Measurements from ENCODE around the gene SLAMF1. TPM values are rescaled to one million over a fixed set of nuclear protein-coding genes. Genes with fewer than 3 reads are reported as not detected.
A peak's percentile ranks its signal among the peaks of the same experiment; 100 is the strongest.
"Not testable (repeated sequence)": the region's sequence is repeated elsewhere in the genome, so short reads cannot be mapped to it uniquely, and the experiment has no call there.

The SLAMF1 gene
- total and polyA plus RNA-seq, 12 donors = 0.07 to 1.6 (median 0.26) TPM; not detected in 2

DNA sequence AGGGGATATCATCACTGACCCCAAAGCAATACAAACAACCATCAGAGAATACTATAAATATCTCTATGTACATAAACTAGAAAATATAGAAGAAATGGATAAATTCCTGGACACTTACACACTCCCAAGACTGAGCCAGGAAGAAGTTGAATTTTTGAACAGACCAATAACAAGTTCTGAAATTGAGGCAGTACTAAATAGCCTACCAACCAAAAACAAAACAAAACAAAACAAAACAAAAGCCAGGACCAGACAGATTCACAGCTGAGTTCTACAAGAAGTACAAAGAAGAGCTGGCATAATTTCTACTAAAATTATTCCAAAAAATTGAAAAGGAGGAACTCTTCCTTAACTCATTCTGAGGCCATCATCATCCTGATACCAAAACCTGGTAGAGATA, 86.0 kb downstream of the SLAMF1 start:
- Histone ChIP-seq H3K36me3 (replicated peaks in 1 of 2) (no peaks in the 10 kb centered on the region), H3K27ac (no peak overlapping the region), H3K4me1 (replicated peaks in 1 of 2) (no peaks in the 10 kb centered on the region), H3K9me3 (replicated peaks in 1 of 3) (no peaks in the 10 kb centered on the region), H3K4me3 (no peak overlapping the region), H3K27me3 (no peaks in the 10 kb centered on the region)
- DNase-seq = no peak
- intact Hi-C loops (cut with DNase I) = no loop called here
- no peak for TF ChIP-seq POLR2A (IDR thresholded peaks at IDR 0.05)
- no peak for TF ChIP-seq CTCF (IDR thresholded peaks at IDR 0.05)

DNA sequence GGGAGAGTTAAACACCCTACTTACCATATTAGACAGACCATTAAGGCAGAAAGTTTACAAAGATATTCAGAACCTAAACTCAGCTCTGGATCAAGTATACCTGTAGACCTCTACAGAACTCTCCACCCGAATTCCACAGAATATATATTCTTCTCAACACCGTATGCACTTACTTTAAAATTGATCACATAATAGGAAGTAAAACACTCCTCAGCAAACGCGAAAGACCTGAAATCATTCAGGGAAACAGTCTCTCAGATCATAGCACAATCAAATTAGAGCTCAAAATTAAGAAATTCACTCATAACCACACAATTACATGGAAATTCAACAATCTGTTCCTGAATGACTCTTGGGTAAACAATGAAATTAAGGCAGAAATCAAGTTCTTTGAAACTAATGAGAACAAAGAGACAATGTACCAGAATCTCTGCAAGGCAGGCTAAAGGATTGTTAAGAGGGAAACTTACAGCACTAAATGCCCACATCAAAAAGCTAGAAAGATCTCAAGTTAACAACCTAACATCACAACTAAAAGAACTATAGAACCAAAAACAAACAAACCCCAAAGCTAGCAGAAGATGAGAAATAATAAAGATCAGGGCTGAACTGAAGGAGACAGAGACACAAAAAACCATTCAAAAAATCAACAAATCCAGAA, 86.7 kb downstream of the SLAMF1 start:
- WGBS, 4 donors = 54 to 77% (median 71%) methylated on average over 4 of the region's 4 CpGs
- Histone ChIP-seq H3K4me3 (no peak overlapping the region), H3K27me3 (no peaks in the 10 kb centered on the region), H3K27ac (peak overlapping the region in 1 of 5 donors; percentile 26), H3K9me3 (replicated peaks in 1 of 3) (no peaks in the 10 kb centered on the region), H3K36me3 (replicated peaks in 1 of 2) (no peaks in the 10 kb centered on the region), H3K4me1 (replicated peaks in 1 of 2) (no peaks in the 10 kb centered on the region)
- intact Hi-C loops (cut with DNase I) = no loop called here
- DNase-seq = no peak
- TF ChIP-seq POLR2A (IDR thresholded peaks at IDR 0.05) (no peak), CTCF (IDR thresholded peaks at IDR 0.05) (no peak)

DNA sequence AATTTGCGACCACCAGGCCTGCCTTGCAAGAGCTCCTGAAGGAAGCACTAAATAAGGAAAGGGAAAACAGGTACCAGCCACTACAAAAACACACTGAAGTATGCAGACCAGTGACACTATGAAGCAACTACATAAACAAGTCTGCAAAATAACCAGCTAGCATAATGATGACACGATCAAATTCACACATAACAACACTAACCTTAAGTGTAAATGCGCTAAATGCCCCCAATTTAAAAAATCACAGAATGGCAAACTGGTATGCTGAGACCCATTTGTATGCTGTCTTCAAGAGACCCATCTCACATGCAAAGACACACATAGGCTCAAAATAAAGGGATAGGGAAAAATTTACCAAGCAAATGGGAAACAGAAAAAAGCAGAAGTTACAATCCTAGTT, 87.4 kb downstream of the SLAMF1 start:
- H3K36me3 ChIP-seq (replicated peaks in 1 of 2); H3K4me3 ChIP-seq; DNase-seq; intact Hi-C loops (cut with DNase I); H3K4me1 ChIP-seq (replicated peaks in 1 of 2); H3K9me3 ChIP-seq (replicated peaks in 1 of 3); H3K27me3 ChIP-seq; H3K27ac ChIP-seq: not testable (repeated sequence)
- WGBS, 4 donors = 50 to 84% (median 68%) methylated on average over 3 of the region's 3 CpGs

GRCh38 chr1:160558660-160559380, 88.0 kb downstream of the SLAMF1 start:
- intact Hi-C loops (cut with DNase I) = no loop called here
- 67 to 73% (median 70%) methylated on average over 4 of the region's 4 CpGs for WGBS, 4 donors
- no peak for DNase-seq
- H3K4me1 ChIP-seq (replicated peaks in 1 of 2) = no peaks in the 10 kb centered on the region
- H3K4me3 ChIP-seq = no peak overlapping the region
- no peaks in the 10 kb centered on the region for H3K27me3 ChIP-seq
- no peaks in the 10 kb centered on the region for H3K36me3 ChIP-seq (replicated peaks in 1 of 2)
- H3K9me3 ChIP-seq (replicated peaks in 1 of 3) = no peaks in the 10 kb centered on the region
- TF ChIP-seq POLR2A (IDR thresholded peaks at IDR 0.05) (no peak), CTCF (IDR thresholded peaks at IDR 0.05) (no peak)
- no peak overlapping the region for H3K27ac ChIP-seq

Other genes with a start within 250 kb of the SLAMF1 start
- 1 to 10 TPM in 3 of 9 donors, under 1 TPM in 6; 0.20 to 2.2 (median 0.71) TPM for gene VANGL2, start 246.5 kb downstream of the SLAMF1 start, total RNA-seq
- gene VANGL2, start 246.5 kb downstream of the SLAMF1 start, polyA plus RNA-seq = 1 to 10 TPM in 1 of 3 donors, under 1 TPM in 2; 0.64 to 1.1 (median 0.97) TPM
- gene SLAMF6, start 123.8 kb downstream of the SLAMF1 start, total RNA-seq = 1 to 10 TPM in 4 of 9 donors, under 1 TPM in 4, not detected in 1; 0.11 to 1.8 (median 0.98) TPM
- 1 to 10 TPM in 1 of 3 donors, under 1 TPM in 2; 0.47 to 1.2 (median 0.97) TPM for gene SLAMF6, start 123.8 kb downstream of the SLAMF1 start, polyA plus RNA-seq
- gene CD84, start 67.5 kb downstream of the SLAMF1 start, total RNA-seq = 10 to 100 TPM in 7 of 9 donors, 1 to 10 TPM in 2; 1.4 to 29.9 (median 14.6) TPM
- 1 to 10 TPM; 1.0 to 4.0 (median 3.2) TPM for gene CD84, start 67.5 kb downstream of the SLAMF1 start, polyA plus RNA-seq
- 1 to 10 TPM in 8 of 9 donors, not detected in 1; 1.4 to 8.4 (median 4.3) TPM for gene CD48, start 64.8 kb upstream of the SLAMF1 start, total RNA-seq
- 1 to 10 TPM; 3.0 to 9.0 (median 3.4) TPM for gene CD48, start 64.8 kb upstream of the SLAMF1 start, polyA plus RNA-seq
- 1 to 10 TPM in 3 of 9 donors, under 1 TPM in 4, not detected in 2; 0.26 to 2.5 (median 0.57) TPM for gene SLAMF7, start 92.2 kb upstream of the SLAMF1 start, total RNA-seq
- gene SLAMF7, start 92.2 kb upstream of the SLAMF1 start, polyA plus RNA-seq = 1 to 10 TPM in 2 of 3 donors, under 1 TPM in 1; 0.51 to 3.1 (median 2.3) TPM
- gene LY9, start 149.1 kb upstream of the SLAMF1 start, total RNA-seq = 1 to 10 TPM in 1 of 9 donors, under 1 TPM in 6, not detected in 2; 0.14 to 1.0 (median 0.25) TPM
- 1 to 10 TPM in 1 of 3 donors, under 1 TPM in 2; 0.27 to 1.3 (median 0.42) TPM for gene LY9, start 149.1 kb upstream of the SLAMF1 start, polyA plus RNA-seq
- 1 to 10 TPM in 1 of 9 donors, under 1 TPM in 7, not detected in 1; 0.15 to 1.4 (median 0.32) TPM for gene CD244, start 215.8 kb upstream of the SLAMF1 start, total RNA-seq
- under 1 TPM; 0.17 to 0.88 (median 0.22) TPM for gene CD244, start 215.8 kb upstream of the SLAMF1 start, polyA plus RNA-seq
- 1 to 10 TPM in 1 of 9 donors, under 1 TPM in 2, not detected in 6; 0.41 to 2.9 (median 0.52) TPM for gene ITLN1, start 238.1 kb upstream of the SLAMF1 start, total RNA-seq
- 1 to 10 TPM in 2 of 3 donors, not detected in 1; 2.4 to 4.1 TPM for gene ITLN1, start 238.1 kb upstream of the SLAMF1 start, polyA plus RNA-seq

Data from adrenal gland (tissue), 12 donors.